ENCODE measurements around the gene TEDC2.

DNA sequence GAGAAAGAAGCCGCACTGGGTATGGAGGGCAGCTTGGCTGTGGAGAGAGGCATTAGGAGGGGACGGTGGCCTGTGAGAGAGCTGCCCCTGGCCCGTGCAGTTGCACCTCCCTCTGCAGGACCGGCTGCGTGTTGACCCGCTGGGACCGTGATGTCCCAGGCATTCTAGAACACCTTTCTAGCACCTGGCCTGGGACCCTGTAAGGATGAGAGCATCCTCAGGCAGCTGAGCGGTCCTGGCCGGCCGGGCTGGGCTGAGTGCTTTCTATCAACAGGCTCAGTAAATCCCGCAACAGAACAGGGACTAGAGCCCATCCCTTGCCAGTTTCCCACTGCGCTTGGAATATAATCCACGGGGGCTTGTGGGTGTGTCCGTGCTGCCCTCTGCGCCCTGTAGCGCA, 29.7 kb downstream of the TEDC2 start:
- TF ChIP-seq HSF1 (IDR thresholded peaks at IDR 0.05; ENCODE audit: low read depth, low read length) (no peak), RFX5 (IDR thresholded peaks at IDR 0.05; ENCODE audit: low read depth, low read length) (no peak), POLR2A (IDR thresholded peaks at IDR 0.05; ENCODE audit: low read depth, low read length) (no peak), ZBED1 (IDR thresholded peaks at IDR 0.05; ENCODE audit: borderline replicate concordance) (no peak), EZH2 (IDR thresholded peaks at IDR 0.05; ENCODE audit: borderline replicate concordance, control insufficient read depth, low read depth, low read length) (no peak), ZNF274 (IDR thresholded peaks at IDR 0.05; ENCODE audit: insufficient read depth, insufficient read length) (no peak), SUZ12 (IDR thresholded peaks at IDR 0.05; ENCODE audit: unreplicated experiment) (no peak), YY1 (IDR thresholded peaks at IDR 0.05; ENCODE audit: low read depth, low read length) (no peak), IRF3 (IDR thresholded peaks at IDR 0.05) (no peak)
- TF ChIP-seq, protein P1, sequence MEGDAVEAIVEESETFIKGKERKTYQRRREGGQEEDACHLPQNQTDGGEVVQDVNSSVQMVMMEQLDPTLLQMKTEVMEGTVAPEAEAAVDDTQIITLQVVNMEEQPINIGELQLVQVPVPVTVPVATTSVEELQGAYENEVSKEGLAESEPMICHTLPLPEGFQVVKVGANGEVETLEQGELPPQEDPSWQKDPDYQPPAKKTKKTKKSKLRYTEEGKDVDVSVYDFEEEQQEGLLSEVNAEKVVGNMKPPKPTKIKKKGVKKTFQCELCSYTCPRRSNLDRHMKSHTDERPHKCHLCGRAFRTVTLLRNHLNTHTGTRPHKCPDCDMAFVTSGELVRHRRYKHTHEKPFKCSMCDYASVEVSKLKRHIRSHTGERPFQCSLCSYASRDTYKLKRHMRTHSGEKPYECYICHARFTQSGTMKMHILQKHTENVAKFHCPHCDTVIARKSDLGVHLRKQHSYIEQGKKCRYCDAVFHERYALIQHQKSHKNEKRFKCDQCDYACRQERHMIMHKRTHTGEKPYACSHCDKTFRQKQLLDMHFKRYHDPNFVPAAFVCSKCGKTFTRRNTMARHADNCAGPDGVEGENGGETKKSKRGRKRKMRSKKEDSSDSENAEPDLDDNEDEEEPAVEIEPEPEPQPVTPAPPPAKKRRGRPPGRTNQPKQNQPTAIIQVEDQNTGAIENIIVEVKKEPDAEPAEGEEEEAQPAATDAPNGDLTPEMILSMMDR (IDR thresholded peaks at IDR 0.05 in 2 of 3, conservative IDR thresholded peaks at IDR 0.05 in 1 of 3; ENCODE audit: control insufficient read depth in 2 of 3, extremely low read depth in 1 of 3, insufficient read depth in 1 of 3, low read depth in 3 of 3, low read length in 3 of 3), result no peak

Data from GM12878 (cell line).